Measurements from ENCODE around the gene MYO1C. TPM values are rescaled to one million over a fixed set of nuclear protein-coding genes. Genes with fewer than 3 reads are reported as not detected.
"Not testable (repeated sequence)": the region's sequence is repeated elsewhere in the genome, so short reads cannot be mapped to it uniquely, and the experiment has no call there.

The MYO1C gene
- total RNA-seq, 1 donor from 2014 or later = 64.4 TPM

GRCh38 chr17:1423456-1424135 lies 68.9 kb downstream of the MYO1C start:
- TF ChIP-seq, protein P1, sequence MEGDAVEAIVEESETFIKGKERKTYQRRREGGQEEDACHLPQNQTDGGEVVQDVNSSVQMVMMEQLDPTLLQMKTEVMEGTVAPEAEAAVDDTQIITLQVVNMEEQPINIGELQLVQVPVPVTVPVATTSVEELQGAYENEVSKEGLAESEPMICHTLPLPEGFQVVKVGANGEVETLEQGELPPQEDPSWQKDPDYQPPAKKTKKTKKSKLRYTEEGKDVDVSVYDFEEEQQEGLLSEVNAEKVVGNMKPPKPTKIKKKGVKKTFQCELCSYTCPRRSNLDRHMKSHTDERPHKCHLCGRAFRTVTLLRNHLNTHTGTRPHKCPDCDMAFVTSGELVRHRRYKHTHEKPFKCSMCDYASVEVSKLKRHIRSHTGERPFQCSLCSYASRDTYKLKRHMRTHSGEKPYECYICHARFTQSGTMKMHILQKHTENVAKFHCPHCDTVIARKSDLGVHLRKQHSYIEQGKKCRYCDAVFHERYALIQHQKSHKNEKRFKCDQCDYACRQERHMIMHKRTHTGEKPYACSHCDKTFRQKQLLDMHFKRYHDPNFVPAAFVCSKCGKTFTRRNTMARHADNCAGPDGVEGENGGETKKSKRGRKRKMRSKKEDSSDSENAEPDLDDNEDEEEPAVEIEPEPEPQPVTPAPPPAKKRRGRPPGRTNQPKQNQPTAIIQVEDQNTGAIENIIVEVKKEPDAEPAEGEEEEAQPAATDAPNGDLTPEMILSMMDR (IDR thresholded peaks at IDR 0.05; ENCODE audit: unreplicated experiment) = no peak
- Mint-ChIP-seq H3K4me1 (ENCODE audit: low read depth) (peaks cover 2% of the 10 kb centered on the region), H3K27ac (peak overlapping the region; percentile 1), H3K36me3 (ENCODE audit: insufficient read depth) (peaks cover 15% of the 10 kb centered on the region), H3K27me3 (no peaks in the 10 kb centered on the region), H3K4me3 (ENCODE audit: low read depth) (no peak overlapping the region), H3K9me3 (ENCODE audit: low read depth) (no peaks in the 10 kb centered on the region)
- no peak for DNase-seq (ENCODE audit: low spot score, unreplicated experiment)

DNA sequence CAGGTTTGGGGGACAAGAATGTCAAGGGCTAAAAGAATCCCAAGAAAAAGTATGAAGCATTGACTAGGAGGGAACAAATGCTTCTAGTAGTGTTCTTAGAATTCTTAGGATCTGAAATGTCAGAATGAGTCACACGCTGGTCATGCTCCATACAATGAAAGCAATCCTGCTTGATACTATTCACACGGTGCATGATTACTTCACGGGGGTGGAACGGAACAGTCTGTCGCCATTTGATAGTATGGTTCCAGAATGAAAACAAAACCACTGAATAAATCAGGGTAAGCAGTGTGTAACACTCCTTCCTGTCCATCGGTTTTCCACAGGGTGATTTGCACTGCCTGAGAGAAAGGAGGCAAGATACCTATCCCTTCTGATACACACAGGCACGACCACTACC lies 69.6 kb downstream of the MYO1C start:
- Mint-ChIP-seq H3K27ac (no peak overlapping the region), H3K4me3 (ENCODE audit: low read depth) (no peak overlapping the region), H3K4me1 (ENCODE audit: low read depth) (peaks cover 2% of the 10 kb centered on the region), H3K27me3 (no peaks in the 10 kb centered on the region), H3K36me3 (ENCODE audit: insufficient read depth) (peaks cover 15% of the 10 kb centered on the region), H3K9me3 (ENCODE audit: low read depth) (no peaks in the 10 kb centered on the region)
- TF ChIP-seq, protein P1 (IDR thresholded peaks at IDR 0.05; ENCODE audit: unreplicated experiment) = no peak
- no peak for DNase-seq (ENCODE audit: low spot score, unreplicated experiment)

- Mint-ChIP-seq H3K36me3 (ENCODE audit: insufficient read depth) (peaks cover 15% of the 10 kb centered on the region), H3K4me3 (ENCODE audit: low read depth) (no peak overlapping the region), H3K27ac (no peak overlapping the region), H3K27me3 (no peaks in the 10 kb centered on the region), H3K9me3 (ENCODE audit: low read depth) (no peaks in the 10 kb centered on the region), H3K4me1 (ENCODE audit: low read depth) (peaks cover 2% of the 10 kb centered on the region)
- TF ChIP-seq, protein P1 (IDR thresholded peaks at IDR 0.05; ENCODE audit: unreplicated experiment) = no peak
- no peak for DNase-seq (ENCODE audit: low spot score, unreplicated experiment)
Observed at GRCh38 chr17:1421470-1421869, 71.0 kb downstream of the MYO1C start.

- Mint-ChIP-seq H3K9me3 (ENCODE audit: low read depth) (no peaks in the 10 kb centered on the region), H3K27ac (no peak overlapping the region), H3K4me1 (ENCODE audit: low read depth) (peaks cover 2% of the 10 kb centered on the region)
Observed at GRCh38 chr17:1420981-1421380, 71.5 kb downstream of the MYO1C start.

DNA sequence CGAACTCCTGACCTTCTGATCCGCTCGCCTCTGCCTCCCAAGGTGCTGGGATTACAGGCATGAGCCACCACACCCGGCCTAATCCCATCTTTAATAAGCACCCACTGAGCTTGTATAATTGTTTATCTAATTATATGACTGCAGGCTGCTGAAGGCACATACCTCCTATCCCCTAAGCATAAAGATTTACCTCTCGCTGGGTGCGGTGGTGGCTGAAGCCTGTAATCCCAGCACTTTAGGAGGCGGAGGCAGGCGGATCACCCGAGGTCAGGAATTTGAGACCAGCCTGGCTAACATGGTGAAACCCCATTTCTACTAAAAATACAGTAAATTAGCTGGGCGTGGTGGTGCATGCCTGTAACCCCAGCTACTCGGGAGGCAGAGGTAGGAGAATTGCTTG lies 72.3 kb downstream of the MYO1C start:
- H3K27me3 Mint-ChIP-seq = no peaks in the 10 kb centered on the region
- no peak for DNase-seq (ENCODE audit: low spot score, unreplicated experiment)
- TF ChIP-seq, protein P1 (IDR thresholded peaks at IDR 0.05; ENCODE audit: unreplicated experiment) = no peak
- peaks cover 7% of the 10 kb centered on the region for H3K36me3 Mint-ChIP-seq (ENCODE audit: insufficient read depth)
- H3K9me3 Mint-ChIP-seq (ENCODE audit: low read depth) = no peaks in the 10 kb centered on the region
- no peak overlapping the region for H3K27ac Mint-ChIP-seq
- no peak overlapping the region for H3K4me3 Mint-ChIP-seq (ENCODE audit: low read depth)
- peaks cover 2% of the 10 kb centered on the region for H3K4me1 Mint-ChIP-seq (ENCODE audit: low read depth)

More at GRCh38 chr17:1420981-1421380, 71.5 kb downstream of the MYO1C start:
- TF ChIP-seq, protein P1 (IDR thresholded peaks at IDR 0.05; ENCODE audit: unreplicated experiment) = no peak
- no peaks in the 10 kb centered on the region for H3K27me3 Mint-ChIP-seq
- peaks cover 13% of the 10 kb centered on the region for H3K36me3 Mint-ChIP-seq (ENCODE audit: insufficient read depth)
- no peak overlapping the region for H3K4me3 Mint-ChIP-seq (ENCODE audit: low read depth)
- no peak for DNase-seq (ENCODE audit: low spot score, unreplicated experiment)

DNA sequence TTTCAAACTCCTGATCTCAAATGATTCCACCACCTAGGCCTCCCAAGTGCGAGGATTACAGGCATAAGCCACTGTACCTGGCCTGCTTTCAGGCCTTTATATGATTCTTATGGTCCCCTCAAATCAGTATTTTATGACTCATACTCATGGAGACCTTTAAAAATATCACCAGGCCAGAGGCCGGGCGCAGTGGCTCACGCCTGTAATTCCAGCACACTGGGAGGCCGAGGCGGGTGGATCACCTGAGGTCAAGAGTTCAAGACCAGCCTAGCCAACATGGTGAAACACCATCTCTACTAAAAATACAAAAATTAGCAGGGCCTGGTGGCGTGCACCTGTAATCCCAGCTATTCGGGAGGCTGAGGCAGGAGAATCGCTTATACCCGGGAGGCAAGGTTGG lies 74.0 kb downstream of the MYO1C start:
- not testable (repeated sequence) for H3K36me3 Mint-ChIP-seq (ENCODE audit: insufficient read depth); H3K4me1 Mint-ChIP-seq (ENCODE audit: low read depth); H3K4me3 Mint-ChIP-seq (ENCODE audit: low read depth); DNase-seq (ENCODE audit: low spot score, unreplicated experiment); H3K9me3 Mint-ChIP-seq (ENCODE audit: low read depth); H3K27me3 Mint-ChIP-seq; H3K27ac Mint-ChIP-seq
